Measurements from ENCODE around the gene NDUFA7. TPM values are rescaled to one million over a fixed set of nuclear protein-coding genes. Genes with fewer than 3 reads are reported as not detected.

Gene NDUFA7
- total and polyA plus RNA-seq, 2 of the 13 experiments (the other 11 are each of a cell fraction or from before 2014, with no cell fraction given): 64.5 to 71.5 TPM

- peak; percentile 54; the same call in 1 of the 2 replicates for TF ChIP-seq MAZ (IDR thresholded peaks at IDR 0.05; ENCODE audit: borderline replicate concordance, low read depth, low read length)
- no peak for TF ChIP-seq MAZ (CRISPR knock-in tag; IDR thresholded peaks at IDR 0.05; ENCODE audit: low read depth)
- 0 out of 2 replicates have a peak, but pooled peaks have one; percentile 56 for TF ChIP-seq ZNF274 (CRISPR knock-in tag; IDR thresholded peaks at IDR 0.05)
- TF ChIP-seq HDAC2 (CRISPR knock-in tag; IDR thresholded peaks at IDR 0.05): peak; percentile 61; the same call in 1 of the 2 replicates
- peak; percentile 54; the same call in 1 of the 2 replicates for TF ChIP-seq SOX5 (CRISPR knock-in tag; IDR thresholded peaks at IDR 0.05; ENCODE audit: borderline replicate concordance)
- TF ChIP-seq MED1 (CRISPR knock-in tag; IDR thresholded peaks at IDR 0.05): peak; percentile 87
- TF ChIP-seq ZNF574 (CRISPR knock-in tag; IDR thresholded peaks at IDR 0.05): peak; percentile 37
- TF ChIP-seq, protein P1, sequence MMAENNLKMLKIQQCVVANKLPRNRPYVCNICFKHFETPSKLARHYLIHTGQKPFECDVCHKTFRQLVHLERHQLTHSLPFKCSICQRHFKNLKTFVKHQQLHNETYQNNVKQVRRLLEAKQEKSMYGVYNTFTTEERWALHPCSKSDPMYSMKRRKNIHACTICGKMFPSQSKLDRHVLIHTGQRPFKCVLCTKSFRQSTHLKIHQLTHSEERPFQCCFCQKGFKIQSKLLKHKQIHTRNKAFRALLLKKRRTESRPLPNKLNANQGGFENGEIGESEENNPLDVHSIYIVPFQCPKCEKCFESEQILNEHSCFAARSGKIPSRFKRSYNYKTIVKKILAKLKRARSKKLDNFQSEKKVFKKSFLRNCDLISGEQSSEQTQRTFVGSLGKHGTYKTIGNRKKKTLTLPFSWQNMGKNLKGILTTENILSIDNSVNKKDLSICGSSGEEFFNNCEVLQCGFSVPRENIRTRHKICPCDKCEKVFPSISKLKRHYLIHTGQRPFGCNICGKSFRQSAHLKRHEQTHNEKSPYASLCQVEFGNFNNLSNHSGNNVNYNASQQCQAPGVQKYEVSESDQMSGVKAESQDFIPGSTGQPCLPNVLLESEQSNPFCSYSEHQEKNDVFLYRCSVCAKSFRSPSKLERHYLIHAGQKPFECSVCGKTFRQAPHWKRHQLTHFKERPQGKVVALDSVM (CRISPR knock-in tag; IDR thresholded peaks at IDR 0.05): peak; percentile 72
- TF ChIP-seq ETV5 (CRISPR knock-in tag; IDR thresholded peaks at IDR 0.05; ENCODE audit: borderline replicate concordance): peak; percentile 54; the same call in 1 of the 2 replicates
- peak; percentile 71; the same call in 1 of the 2 replicates for TF ChIP-seq KDM2A (CRISPR knock-in tag; IDR thresholded peaks at IDR 0.05; ENCODE audit: borderline replicate concordance, low read depth)
- peak; percentile 88; the same call in 1 of the 2 replicates for TF ChIP-seq HNRNPL (IDR thresholded peaks at IDR 0.05; ENCODE audit: low read depth, low read length)
- TF ChIP-seq, protein P2, sequence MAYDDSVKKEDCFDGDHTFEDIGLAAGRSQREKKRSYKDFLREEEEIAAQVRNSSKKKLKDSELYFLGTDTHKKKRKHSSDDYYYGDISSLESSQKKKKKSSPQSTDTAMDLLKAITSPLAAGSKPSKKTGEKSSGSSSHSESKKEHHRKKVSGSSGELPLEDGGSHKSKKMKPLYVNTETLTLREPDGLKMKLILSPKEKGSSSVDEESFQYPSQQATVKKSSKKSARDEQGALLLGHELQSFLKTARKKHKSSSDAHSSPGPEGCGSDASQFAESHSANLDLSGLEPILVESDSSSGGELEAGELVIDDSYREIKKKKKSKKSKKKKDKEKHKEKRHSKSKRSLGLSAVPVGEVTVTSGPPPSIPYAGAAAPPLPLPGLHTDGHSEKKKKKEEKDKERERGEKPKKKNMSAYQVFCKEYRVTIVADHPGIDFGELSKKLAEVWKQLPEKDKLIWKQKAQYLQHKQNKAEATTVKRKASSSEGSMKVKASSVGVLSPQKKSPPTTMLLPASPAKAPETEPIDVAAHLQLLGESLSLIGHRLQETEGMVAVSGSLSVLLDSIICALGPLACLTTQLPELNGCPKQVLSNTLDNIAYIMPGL (CRISPR knock-in tag; IDR thresholded peaks at IDR 0.05; ENCODE audit: borderline replicate concordance in 1 of 2, low read depth in 1 of 2): peak in 1 of 2 experiments; percentile 38; a peak in 1 of 4 replicates
- TF ChIP-seq, protein P3, sequence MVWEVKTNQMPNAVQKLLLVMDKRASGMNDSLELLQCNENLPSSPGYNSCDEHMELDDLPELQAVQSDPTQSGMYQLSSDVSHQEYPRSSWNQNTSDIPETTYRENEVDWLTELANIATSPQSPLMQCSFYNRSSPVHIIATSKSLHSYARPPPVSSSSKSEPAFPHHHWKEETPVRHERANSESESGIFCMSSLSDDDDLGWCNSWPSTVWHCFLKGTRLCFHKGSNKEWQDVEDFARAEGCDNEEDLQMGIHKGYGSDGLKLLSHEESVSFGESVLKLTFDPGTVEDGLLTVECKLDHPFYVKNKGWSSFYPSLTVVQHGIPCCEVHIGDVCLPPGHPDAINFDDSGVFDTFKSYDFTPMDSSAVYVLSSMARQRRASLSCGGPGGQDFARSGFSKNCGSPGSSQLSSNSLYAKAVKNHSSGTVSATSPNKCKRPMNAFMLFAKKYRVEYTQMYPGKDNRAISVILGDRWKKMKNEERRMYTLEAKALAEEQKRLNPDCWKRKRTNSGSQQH (CRISPR knock-in tag; IDR thresholded peaks at IDR 0.05; ENCODE audit: low read depth): no peak
These were observed 41.0 kb upstream of the NDUFA7 start (continued) for GRCh38 chr19:8361921-8362793.

Data from HepG2 (cell line).